Effector memory CD4-positive, alpha-beta T cell (primary cell): Measurements from ENCODE around the gene CNIH3.
"Not testable (repeated sequence)": the region's sequence is repeated elsewhere in the genome, so short reads cannot be mapped to it uniquely, and the experiment has no call there.

Experiments
- DNase-seq, 3 donors: peaks; one replicate each; pipeline ENCODE4 v3.0.0-alpha.2; 2020
- H3K27ac ChIP-seq: 2 replicates; pipeline ENCODE4 v1.7.0; 2013; ENCODE audit warnings: mild to moderate bottlenecking, low read length, moderate library complexity; ENCODE audit not compliant: insufficient read depth, poor library complexity, severe bottlenecking
- H3K27me3 ChIP-seq: replicated peaks from 2 replicates; pipeline ENCODE4 v1.7.0; 2013; ENCODE audit warnings: mild to moderate bottlenecking, low read length; ENCODE audit not compliant: insufficient read depth, control insufficient read depth, poor library complexity, severe bottlenecking
- H3K36me3 ChIP-seq: 2 replicates; pipeline ENCODE4 v1.7.0; 2013; ENCODE audit warnings: mild to moderate bottlenecking, low read length, moderate library complexity; ENCODE audit not compliant: control insufficient read depth, insufficient read depth
- H3K4me1 ChIP-seq: 2 replicates; pipeline ENCODE4 v1.7.0; 2013; ENCODE audit warnings: low read length, mild to moderate bottlenecking; ENCODE audit not compliant: control insufficient read depth, insufficient read depth, poor library complexity, severe bottlenecking
- H3K4me3 ChIP-seq: 2 replicates; pipeline ENCODE4 v1.7.0; 2013; ENCODE audit warnings: low read length, low read depth, mild to moderate bottlenecking; ENCODE audit not compliant: insufficient read depth, poor library complexity, severe bottlenecking
- H3K9me3 ChIP-seq: 2 replicates; pipeline ENCODE4 v1.7.0; 2013; ENCODE audit warnings: mild to moderate bottlenecking, low read length, moderate library complexity; ENCODE audit not compliant: control insufficient read depth

The CNIH3 gene

GRCh38 chr1:224676551-224676950, 60.4 kb downstream of the CNIH3 start:
- Histone ChIP-seq H3K4me3 (no peak overlapping the region), H3K27ac (no peak overlapping the region), H3K27me3 (no peaks in the 10 kb centered on the region), H3K4me1 (no peaks in the 10 kb centered on the region), H3K9me3 (no peaks in the 10 kb centered on the region), H3K36me3 (no peaks in the 10 kb centered on the region)
- DNase-seq: no peak

GRCh38 chr1:224678168-224678567, 62.1 kb downstream of the CNIH3 start:
- H3K27ac ChIP-seq: no peak overlapping the region
- no peak overlapping the region for H3K4me3 ChIP-seq
- DNase-seq: no peak
- H3K27me3 ChIP-seq: no peaks in the 10 kb centered on the region
- no peaks in the 10 kb centered on the region for H3K9me3 ChIP-seq
- H3K4me1 ChIP-seq: no peaks in the 10 kb centered on the region
- H3K36me3 ChIP-seq: no peaks in the 10 kb centered on the region

DNA sequence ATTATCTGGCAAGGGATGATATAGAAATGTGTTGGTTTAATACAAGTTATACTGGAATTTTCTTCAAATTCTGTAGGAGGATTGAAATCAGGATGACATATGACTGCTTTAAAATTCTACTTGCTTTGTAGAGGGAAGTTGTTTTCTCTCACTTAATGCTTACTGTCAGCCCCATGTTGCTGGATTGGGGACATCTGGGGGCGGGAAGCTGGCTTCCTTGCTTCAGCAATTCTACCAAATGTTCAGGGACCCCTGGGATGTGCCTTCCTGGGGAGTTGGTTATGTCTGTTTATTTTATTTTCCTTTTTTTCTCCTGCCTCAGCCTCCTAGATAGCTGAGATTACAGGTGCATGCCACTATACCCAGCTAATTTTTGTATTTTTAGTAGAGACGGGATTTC, 63.5 kb downstream of the CNIH3 start:
- Histone ChIP-seq H3K9me3 (no peaks in the 10 kb centered on the region), H3K4me1 (no peaks in the 10 kb centered on the region), H3K36me3 (no peaks in the 10 kb centered on the region), H3K27me3 (no peaks in the 10 kb centered on the region), H3K4me3 (no peak overlapping the region), H3K27ac (no peak overlapping the region)
- DNase-seq: no peak

DNA sequence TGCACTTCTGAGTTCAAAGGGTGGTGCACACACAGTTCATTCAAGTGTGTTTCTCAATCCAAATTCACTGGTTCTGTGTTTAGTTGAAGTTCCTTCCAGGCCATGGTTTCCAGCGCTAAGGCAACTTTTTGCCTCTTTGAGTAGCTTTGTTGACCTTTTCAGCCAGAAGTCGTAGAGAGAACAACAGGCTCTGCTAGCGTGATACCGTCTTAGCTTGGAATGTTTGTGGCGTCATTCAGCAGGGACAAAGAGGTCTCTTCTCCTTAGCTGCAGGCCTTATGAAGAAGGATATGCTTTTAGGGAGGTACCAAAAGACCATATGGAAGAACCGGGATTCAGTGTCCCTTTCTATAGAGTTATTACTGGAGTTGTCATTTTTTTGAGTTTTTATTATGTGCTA, 65.7 kb downstream of the CNIH3 start:
- no peaks in the 10 kb centered on the region for H3K9me3 ChIP-seq
- H3K27me3 ChIP-seq: no peaks in the 10 kb centered on the region
- no peak overlapping the region for H3K4me3 ChIP-seq
- H3K27ac ChIP-seq: no peak overlapping the region
- no peaks in the 10 kb centered on the region for H3K4me1 ChIP-seq
- H3K36me3 ChIP-seq: no peaks in the 10 kb centered on the region
- DNase-seq: no peak

- no peaks in the 10 kb centered on the region for H3K27me3 ChIP-seq
- no peaks in the 10 kb centered on the region for H3K36me3 ChIP-seq
- no peaks in the 10 kb centered on the region for H3K4me1 ChIP-seq
- no peaks in the 10 kb centered on the region for H3K9me3 ChIP-seq
- H3K4me3 ChIP-seq: no peak overlapping the region
- DNase-seq: no peak
- no peak overlapping the region for H3K27ac ChIP-seq
These were observed 67.8 kb downstream of the CNIH3 start for GRCh38 chr1:224683936-224684335.

GRCh38 chr1:224684979-224685425, 68.9 kb downstream of the CNIH3 start:
- Histone ChIP-seq H3K9me3 (no peaks in the 10 kb centered on the region), H3K4me1 (no peaks in the 10 kb centered on the region), H3K36me3 (no peaks in the 10 kb centered on the region), H3K27me3 (no peaks in the 10 kb centered on the region), H3K27ac (no peak overlapping the region), H3K4me3 (no peak overlapping the region)
- no peak for DNase-seq

- not testable (repeated sequence) for H3K4me1 ChIP-seq, H3K27me3 ChIP-seq, H3K9me3 ChIP-seq, H3K27ac ChIP-seq, H3K36me3 ChIP-seq, DNase-seq, H3K4me3 ChIP-seq
These were observed 70.0 kb downstream of the CNIH3 start for GRCh38 chr1:224686140-224686539.

DNA sequence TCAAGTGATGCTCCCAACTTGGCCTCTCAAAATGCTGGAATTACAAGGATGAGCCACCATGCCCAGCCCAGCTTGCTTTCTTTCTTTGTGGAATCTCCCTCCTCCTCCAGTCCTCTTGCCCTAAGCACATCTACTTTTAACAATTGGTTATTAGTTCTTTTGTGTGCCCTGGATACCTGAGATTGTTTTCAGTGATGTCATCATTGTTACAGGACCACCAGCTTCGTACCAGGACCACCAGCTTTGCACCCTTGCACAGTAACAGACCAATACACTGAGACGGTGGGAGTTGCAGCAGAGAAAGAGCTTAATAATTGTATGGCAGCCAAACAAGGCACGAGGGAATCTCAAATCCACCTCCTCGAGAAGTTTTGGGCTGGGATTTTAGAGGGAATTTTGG, 71.3 kb downstream of the CNIH3 start:
- no peaks in the 10 kb centered on the region for H3K9me3 ChIP-seq
- no peaks in the 10 kb centered on the region for H3K27me3 ChIP-seq
- no peak for DNase-seq
- H3K27ac ChIP-seq: no peak overlapping the region
- no peaks in the 10 kb centered on the region for H3K36me3 ChIP-seq
- no peaks in the 10 kb centered on the region for H3K4me1 ChIP-seq
- H3K4me3 ChIP-seq: no peak overlapping the region

DNA sequence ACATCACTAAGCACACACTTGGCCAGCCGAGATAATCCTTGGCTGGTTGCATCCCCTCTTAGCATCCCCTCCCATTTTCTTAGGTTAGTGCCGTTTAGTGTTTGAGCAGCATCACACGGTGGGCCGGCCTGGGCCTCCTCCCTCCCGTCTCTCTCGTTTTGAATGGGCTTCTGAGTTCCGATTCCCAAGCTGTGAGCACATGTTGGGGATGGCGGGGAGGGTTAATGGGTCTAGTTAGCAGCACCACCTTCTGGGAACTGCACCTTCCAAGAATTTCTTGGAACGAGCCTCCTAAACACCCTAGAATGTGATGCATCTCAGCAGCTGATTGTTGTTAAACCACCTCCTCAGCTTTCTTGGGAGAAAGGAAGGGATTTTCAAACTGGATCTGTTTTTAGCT, 73.3 kb downstream of the CNIH3 start:
- Histone ChIP-seq H3K4me1 (no peaks in the 10 kb centered on the region), H3K4me3 (no peak overlapping the region)

DNA sequence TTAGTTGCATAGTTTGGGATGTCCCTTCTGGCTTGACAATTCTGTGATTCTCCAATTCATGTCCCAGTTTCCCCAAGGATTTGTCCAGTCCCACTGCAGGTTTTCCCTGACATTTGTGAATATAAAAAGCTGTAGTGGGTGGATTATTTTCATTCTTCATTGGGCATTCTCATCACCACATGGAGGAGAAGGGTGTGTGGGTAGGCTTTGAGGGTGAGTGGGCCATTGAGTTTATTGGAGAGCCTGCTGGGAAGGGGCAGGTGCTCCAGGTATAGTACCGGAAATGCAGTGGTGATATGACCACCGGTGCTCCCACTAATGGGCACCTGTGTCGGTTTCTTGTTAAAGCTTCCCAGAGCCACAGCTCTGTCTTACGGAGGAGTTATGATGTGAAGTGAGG, 74.5 kb downstream of the CNIH3 start:
- DNase-seq: no peak
- H3K9me3 ChIP-seq: no peaks in the 10 kb centered on the region
- no peaks in the 10 kb centered on the region for H3K4me1 ChIP-seq
- no peaks in the 10 kb centered on the region for H3K27me3 ChIP-seq
- no peaks in the 10 kb centered on the region for H3K36me3 ChIP-seq
- no peak overlapping the region for H3K27ac ChIP-seq
- H3K4me3 ChIP-seq: no peak overlapping the region

More for the DNA sequence above, 73.3 kb downstream of the CNIH3 start:
- Histone ChIP-seq H3K27me3 (no peaks in the 10 kb centered on the region), H3K27ac (no peak overlapping the region), H3K36me3 (no peaks in the 10 kb centered on the region), H3K9me3 (no peaks in the 10 kb centered on the region)
- no peak for DNase-seq
